CD4-positive, alpha-beta memory T cell (primary cell): ENCODE measurements around the gene RPL32. TPM values are rescaled to one million over a fixed set of nuclear protein-coding genes. Genes with fewer than 3 reads are reported as not detected.
A peak's percentile ranks its signal among the peaks of the same experiment; 100 is the strongest.
"Not testable (repeated sequence)": the region's sequence is repeated elsewhere in the genome, so short reads cannot be mapped to it uniquely, and the experiment has no call there.

Experiments
- CTCF ChIA-PET: fragments of 350-600 bp; sonication (Branson Sonifier 250); formaldehyde crosslinking; loops from one replicate; lab custom pipeline; 2021; ENCODE audit warnings: inconsistent platforms; ENCODE audit not compliant: partially characterized antibody; lab: Charles Lee
- POLR2A ChIA-PET: fragments of 350-600 bp; sonication (Branson Sonifier 250); formaldehyde crosslinking; loops from one replicate; lab custom pipeline; 2021; ENCODE audit not compliant: partially characterized antibody; lab: Charles Lee
- DNase-seq, 5 donors: peaks; one replicate each; pipeline versions ENCODE4 v3.0.0 to v3.0.0-alpha.2; 2020 to 2022; ENCODE audit warnings: mixed read lengths in 1 of 5
- H3K27ac ChIP-seq: one replicate; pipeline ENCODE4 v1.7.0; 2013; ENCODE audit warnings: low read depth, low read length
- H3K27me3 ChIP-seq: 2 replicates; pipeline ENCODE4 v1.7.0; 2013; ENCODE audit warnings: mild to moderate bottlenecking, low read length, moderate library complexity; ENCODE audit not compliant: insufficient read depth
- H3K36me3 ChIP-seq: 2 replicates; pipeline ENCODE4 v1.7.0; 2013; ENCODE audit warnings: mild to moderate bottlenecking, low read length, moderate library complexity; ENCODE audit not compliant: insufficient read depth
- H3K4me1 ChIP-seq: 2 replicates; pipeline ENCODE4 v1.7.0; 2013; ENCODE audit warnings: mild to moderate bottlenecking, low read length, moderate library complexity; ENCODE audit not compliant: insufficient read depth
- H3K4me3 ChIP-seq, 2 donors: one replicate each; pipeline ENCODE4 v1.7.0; 2013; ENCODE audit warnings: low read length in 2 of 2, mild to moderate bottlenecking in 1 of 2
- H3K9me3 ChIP-seq, 2 donors: one replicate each; pipeline ENCODE4 v1.7.0; 2013; ENCODE audit warnings: low read length in 2 of 2, control low read depth in 1 of 2; ENCODE audit not compliant: control insufficient read depth in 1 of 2
- H3K27ac Mint-ChIP-seq, 7 donors: one replicate each; pipeline ENCODE4 v1.8.0; 2020 to 2021; ENCODE audit warnings: mixed read lengths in 7 of 7, mild to moderate bottlenecking in 6 of 7, inconsistent platforms in 3 of 7, moderate library complexity in 3 of 7
- H3K27me3 Mint-ChIP-seq, 2 donors: one replicate each; pipeline ENCODE4 v1.8.0; 2020 to 2021; ENCODE audit warnings: mixed read lengths in 2 of 2
- H3K36me3 Mint-ChIP-seq, 2 donors: one replicate each; pipeline ENCODE4 v1.8.0; 2020 to 2021; ENCODE audit warnings: mixed read lengths in 2 of 2, inconsistent platforms in 1 of 2, mild to moderate bottlenecking in 1 of 2
- H3K4me1 Mint-ChIP-seq, 4 donors: one replicate each; pipeline ENCODE4 v1.8.0; 2020 to 2021; ENCODE audit warnings: mixed read lengths in 4 of 4, mild to moderate bottlenecking in 1 of 4
- H3K4me3 Mint-ChIP-seq, 8 donors: one replicate each; pipeline ENCODE4 v1.8.0; 2020 to 2021; ENCODE audit warnings: mixed read lengths in 8 of 8, mild to moderate bottlenecking in 7 of 8, moderate library complexity in 6 of 8, inconsistent platforms in 3 of 8
- H3K9me3 Mint-ChIP-seq, 8 donors: one replicate each; pipeline ENCODE4 v1.8.0; 2020 to 2021; ENCODE audit warnings: mixed read lengths in 8 of 8, mild to moderate bottlenecking in 5 of 8, inconsistent platforms in 3 of 8, moderate library complexity in 1 of 8
- intact Hi-C: fragments of 100-400 bp; cut with micrococcal nuclease; formaldehyde crosslinking; loops from one replicate; pipeline ENCODE4 v1.15.1; 2023
- polyA plus RNA-seq, 2 donors: library from polyadenylated mRNA; unstranded; fragments of 300-500 nt; fragmentation: Illumina TruSeq; gene quantifications; one replicate each; pipeline ENCODE4 v1.2.3, GENCODE V29; 2021
- total RNA-seq, 2 experiments: library from RNA; stranded (reverse); gene quantifications; one replicate each; pipeline ENCODE4 v1.2.3, GENCODE V29; 2021

The RPL32 gene
- total and polyA plus RNA-seq, 4 experiments from 2014 or later = 2,040 to 3,480 (median 3,340) TPM

DNA sequence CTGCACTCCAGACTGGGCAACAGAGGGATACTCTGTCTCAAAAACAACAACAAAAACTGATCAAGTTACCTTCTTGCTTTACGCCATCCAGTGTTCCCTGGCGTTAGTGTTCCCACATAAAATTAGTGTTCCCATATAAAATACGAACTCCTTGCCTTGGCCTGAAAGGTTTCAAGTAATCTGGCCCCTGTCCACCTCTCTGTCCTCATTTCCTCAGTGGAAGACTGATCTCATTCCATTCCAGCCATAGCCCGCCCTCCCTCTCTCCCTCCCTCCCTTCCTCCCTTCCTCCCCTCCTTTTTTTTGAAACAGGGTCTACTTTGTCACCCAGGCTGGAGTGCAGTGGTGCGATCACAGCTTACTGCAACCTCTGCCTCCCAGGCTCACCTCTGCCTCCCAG lies 47.7 kb downstream of the RPL32 start:
- ChIA-PET POLR2A (interaction anchor here (5.2 kb wide), 1 partner anchor 16 kb away, joined by 21 read pairs; no protein-coding TSS in a partner anchor), CTCF (interaction anchor here (1.5 kb wide), 1 partner anchor 16 kb away, joined by 4 read pairs; no protein-coding TSS in a partner anchor)
- Histone ChIP-seq H3K36me3 (no peaks in the 10 kb centered on the region), H3K9me3 (no peaks in the 10 kb centered on the region), H3K4me1 (peaks cover 9% of the 10 kb centered on the region), H3K27ac (no peak overlapping the region), H3K4me3 (no peak overlapping the region), H3K27me3 (no peaks in the 10 kb centered on the region)
- H3K4me3 Mint-ChIP-seq = no peak overlapping the region
- no peak for DNase-seq
- intact Hi-C loops = no loop called here
- H3K9me3 Mint-ChIP-seq = no peaks in the 10 kb centered on the region
- no peak overlapping the region for H3K27ac Mint-ChIP-seq
- H3K36me3 Mint-ChIP-seq = no peaks in the 10 kb centered on the region
- peaks cover 2 to 17% (median 11%) of the 10 kb centered on the region in 4 donors for H3K4me1 Mint-ChIP-seq
- H3K27me3 Mint-ChIP-seq = peaks cover 0 to 8% of the 10 kb centered on the region in 2 donors

- Mint-ChIP-seq H3K27me3 (peaks cover 0 to 6% of the 10 kb centered on the region in 2 donors), H3K4me3 (no peak overlapping the region), H3K27ac (peak overlapping the region in 1 of 7 donors; percentile 39), H3K9me3 (no peaks in the 10 kb centered on the region), H3K36me3 (no peaks in the 10 kb centered on the region), H3K4me1 (peaks cover 0 to 8% (median 4%) of the 10 kb centered on the region in 4 donors)
- DNase-seq = no peak
- Histone ChIP-seq H3K4me1 (peaks cover 9% of the 10 kb centered on the region), H3K9me3 (no peaks in the 10 kb centered on the region), H3K27me3 (no peaks in the 10 kb centered on the region), H3K4me3 (no peak overlapping the region), H3K36me3 (no peaks in the 10 kb centered on the region), H3K27ac (no peak overlapping the region)
- intact Hi-C loops = no loop called here
- ChIA-PET CTCF (interaction anchor here (1.0 to 5.4 kb wide), 3 partner anchors 11 to 19 kb away, joined by 4 to 61 read pairs (median 4); no protein-coding TSS in a partner anchor), POLR2A (no interaction called here)
Measured at GRCh38 chr3:12791430-12791829, 49.9 kb downstream of the RPL32 start.

- intact Hi-C loops = loop anchor here (1.0 kb wide), 1 partner anchor 53 kb away; the partner anchor contains the start of gene RPL32
- CTCF ChIA-PET = interaction anchor here (1.0 to 5.4 kb wide), 12 partner anchors 8 to 115 kb away, joined by 3 to 61 read pairs (median 4); partner anchors contain the start of genes CAND2 and RPL32
- not testable (repeated sequence) for DNase-seq, H3K9me3 ChIP-seq, H3K4me1 Mint-ChIP-seq, H3K27me3 ChIP-seq, H3K9me3 Mint-ChIP-seq, H3K4me3 ChIP-seq, H3K4me3 Mint-ChIP-seq, H3K27ac Mint-ChIP-seq, H3K4me1 ChIP-seq, H3K36me3 Mint-ChIP-seq, H3K27me3 Mint-ChIP-seq, H3K36me3 ChIP-seq, H3K27ac ChIP-seq
- POLR2A ChIA-PET = interaction anchor here (1.2 to 1.4 kb wide), 2 partner anchors 21 to 54 kb away, joined by 3 to 9 read pairs; partner anchors contain the start of gene RPL32
Measured at GRCh38 chr3:12787967-12788690, 53.2 kb downstream of the RPL32 start.

DNA sequence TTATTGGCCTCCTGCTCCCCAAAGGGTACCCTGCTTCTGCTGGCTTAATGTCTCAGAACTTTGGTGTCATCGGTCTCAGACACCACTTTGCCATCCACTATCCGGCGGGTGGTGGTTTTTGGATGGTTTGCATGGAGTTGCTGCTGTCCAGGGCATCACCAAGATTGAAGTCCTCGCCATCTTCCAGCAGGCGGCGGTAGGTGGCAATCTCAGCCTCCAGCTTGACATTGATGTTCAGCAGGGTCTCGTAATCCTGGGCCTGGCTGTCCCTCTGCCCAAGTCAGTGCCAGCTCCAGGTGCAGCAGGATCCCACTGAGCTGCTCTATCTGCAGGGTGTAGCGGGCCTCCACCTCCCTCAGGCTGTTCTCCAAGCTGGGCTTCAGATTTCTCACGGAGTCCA lies 54.0 kb downstream of the RPL32 start:
- CTCF ChIA-PET = interaction anchor here (1.0 to 5.4 kb wide), 12 partner anchors 9 to 116 kb away, joined by 3 to 61 read pairs (median 4); partner anchors contain the start of genes CAND2 and RPL32
- H3K4me1 Mint-ChIP-seq, H3K36me3 Mint-ChIP-seq, H3K4me1 ChIP-seq, H3K9me3 Mint-ChIP-seq, H3K36me3 ChIP-seq, H3K27ac Mint-ChIP-seq, H3K4me3 ChIP-seq, H3K27ac ChIP-seq, H3K4me3 Mint-ChIP-seq, H3K9me3 ChIP-seq, H3K27me3 ChIP-seq: not testable (repeated sequence)
- intact Hi-C loops = loop anchor here (1.0 kb wide), 1 partner anchor 54 kb away; the partner anchor contains the start of gene RPL32
- peaks cover 10 to 12% of the 10 kb centered on the region in 2 donors for H3K27me3 Mint-ChIP-seq
- POLR2A ChIA-PET = interaction anchor here (1.2 to 1.4 kb wide), 2 partner anchors 22 to 55 kb away, joined by 3 to 9 read pairs; partner anchors contain the start of gene RPL32
- peak in 4 of 5 donors; percentile 40 to 55 (median 46) for DNase-seq

GRCh38 chr3:12785096-12785495 lies 56.3 kb downstream of the RPL32 start:
- H3K4me3 Mint-ChIP-seq = no peak overlapping the region
- H3K9me3 ChIP-seq = no peaks in the 10 kb centered on the region
- no peaks in the 10 kb centered on the region for H3K4me1 ChIP-seq
- DNase-seq = no peak
- ChIA-PET CTCF (no interaction called here), POLR2A (no interaction called here)
- intact Hi-C loops = no loop called here
- no peak overlapping the region for H3K27ac ChIP-seq
- no peaks in the 10 kb centered on the region for H3K27me3 ChIP-seq
- peaks cover 0 to 2% (median 0%) of the 10 kb centered on the region in 8 donors for H3K9me3 Mint-ChIP-seq
- H3K4me1 Mint-ChIP-seq = no peaks in the 10 kb centered on the region
- no peak overlapping the region for H3K27ac Mint-ChIP-seq
- no peaks in the 10 kb centered on the region for H3K36me3 Mint-ChIP-seq
- peaks cover 14 to 17% of the 10 kb centered on the region in 2 donors for H3K27me3 Mint-ChIP-seq
- H3K36me3 ChIP-seq = no peaks in the 10 kb centered on the region
- H3K4me3 ChIP-seq = no peak overlapping the region

Other genes with a start within 250 kb of the RPL32 start
- 100 to 1,000 TPM; 116 to 120 TPM for gene RAF1, start 177.4 kb downstream of the RPL32 start, total RNA-seq
- gene RAF1, start 177.4 kb downstream of the RPL32 start, polyA plus RNA-seq = 10 to 100 TPM; 54.1 to 74.0 TPM
- not detected for gene TMEM40, start 82.3 kb downstream of the RPL32 start, total RNA-seq
- gene TMEM40, start 82.3 kb downstream of the RPL32 start, polyA plus RNA-seq = not detected
- 1 to 10 TPM; 1.9 to 2.2 TPM for gene CAND2, start 44.9 kb downstream of the RPL32 start, total RNA-seq
- 1 to 10 TPM; 2.2 to 2.3 TPM for gene CAND2, start 44.9 kb downstream of the RPL32 start, polyA plus RNA-seq
- 10 to 100 TPM; 79.3 to 82.0 TPM for gene IQSEC1, start 231.9 kb upstream of the RPL32 start, total RNA-seq
- gene IQSEC1, start 231.9 kb upstream of the RPL32 start, polyA plus RNA-seq = 10 to 100 TPM; 11.9 to 45.3 TPM